GM12878 (cell line): ENCODE data around the gene MLLT3. TPM values are rescaled to one million over a fixed set of nuclear protein-coding genes. Genes with fewer than 3 reads are reported as not detected.

Source experiments
- ATAC-seq: fragments of 200-7000 bp; cut with Tn5 transposase; 3 replicates; pipeline ENCODE4 v1.9.1; 2020; ENCODE audit warnings: mild to moderate bottlenecking, moderate library complexity
- BruUV-seq: library from RNA; stranded (reverse); fragments of 400-500 nt; replicated peaks from 2 replicates; lab custom pipeline; 2021; lab: Mats Ljungman, UMichigan
- CTCF ChIA-PET: fragments of 300-600 bp; sonication (Branson Sonifier 250); formaldehyde crosslinking; extraction: SDS; loops from one replicate; lab custom pipeline; 2021; ENCODE audit warnings: inconsistent platforms; lab: Yijun Ruan, JAX
- POLR2A ChIA-PET: fragments of 350-600 bp; formaldehyde crosslinking; extraction: SDS; loops from one replicate; lab custom pipeline; 2021; ENCODE audit warnings: inconsistent platforms; lab: Charles Lee
- RAD21 ChIA-PET: fragments of 300-600 bp; sonication (Branson Sonifier 250); formaldehyde crosslinking; loops from one replicate; lab custom pipeline; 2023; ENCODE audit warnings: antibody characterized with exemption; ENCODE audit not compliant: unreplicated experiment; lab: Charles Lee
- SMC1A ChIA-PET: fragments of 300-600 bp; sonication (Branson Sonifier 250); formaldehyde crosslinking; loops from one replicate; lab custom pipeline; 2023; ENCODE audit not compliant: unreplicated experiment, uncharacterized antibody; lab: Charles Lee
- DNase-seq: peaks from one replicate; pipeline ENCODE4 v3.0.0-alpha.2; 2011; ENCODE audit warnings: low read depth, low spot score
- FAIRE-seq: peaks from 3 replicates; lab custom pipeline; 2011; peaks lifted over from hg19 to GRCh38; lab: Jason Lieb, UNC
- H2AFZ ChIP-seq: 2 replicates; pipeline ENCODE4 v1.6.0; 2011; ENCODE audit warnings: low read depth, low read length, control low read depth; ENCODE audit not compliant: control insufficient read depth
- H3K27ac ChIP-seq: 2 replicates; pipeline ENCODE4 v1.5.1; 2011; ENCODE audit warnings: control low read depth; ENCODE audit not compliant: control insufficient read depth, insufficient read depth
- H3K27me3 ChIP-seq, 2 experiments: replicated peaks in 1 of 2; 2 replicates each; pipeline versions ENCODE4 v1.6.0 to v1.6.1; 2011; ENCODE audit warnings: low read length in 1 of 2; ENCODE audit not compliant: control insufficient read depth in 2 of 2, insufficient read depth in 2 of 2
- H3K36me3 ChIP-seq, 2 experiments: 2 replicates each; pipeline ENCODE4 v1.5.1; 2011; ENCODE audit warnings: low read length in 1 of 2; ENCODE audit not compliant: control insufficient read depth in 2 of 2, insufficient read depth in 2 of 2
- H3K4me1 ChIP-seq: 2 replicates; pipeline ENCODE4 v1.6.1; 2011; ENCODE audit warnings: mild to moderate bottlenecking, low read length, moderate library complexity, mixed read lengths; ENCODE audit not compliant: control insufficient read depth, insufficient read depth
- H3K4me2 ChIP-seq: 2 replicates; pipeline ENCODE4 v1.6.0; 2011; ENCODE audit warnings: control low read depth; ENCODE audit not compliant: control insufficient read depth, insufficient read depth
- H3K4me3 ChIP-seq: fragments of 200-600 bp; sonication (generic); 2 replicates; pipeline ENCODE4 v1.5.1; 2016
- H3K79me2 ChIP-seq: 2 replicates; pipeline ENCODE4 v1.6.0; 2011; ENCODE audit warnings: low read length; ENCODE audit not compliant: control insufficient read depth, insufficient read depth
- H3K9ac ChIP-seq: 2 replicates; pipeline ENCODE4 v1.8.0; 2011; ENCODE audit warnings: low read length, control low read depth, mixed read lengths; ENCODE audit not compliant: control insufficient read depth, insufficient read depth
- H3K9me3 ChIP-seq: replicated peaks from 3 replicates; pipeline ENCODE4 v1.5.1; 2011; ENCODE audit warnings: mild to moderate bottlenecking, low read length; ENCODE audit not compliant: control insufficient read depth, insufficient read depth
- H4K20me1 ChIP-seq: 2 replicates; pipeline ENCODE4 v1.6.0; 2011; ENCODE audit not compliant: control insufficient read depth, insufficient read depth
- REST ChIP-seq: IDR thresholded peaks from 2 replicates; pipeline ENCODE4 v1.6.1; 2012; ENCODE audit warnings: mild to moderate bottlenecking, low read depth, low read length
- RUNX3 ChIP-seq: IDR thresholded peaks from 2 replicates; pipeline ENCODE4 v1.6.1; 2012; ENCODE audit warnings: low read length, inconsistent platforms
- SIN3A ChIP-seq: IDR thresholded peaks from 2 replicates; pipeline ENCODE4 v1.6.1; 2012; ENCODE audit warnings: low read depth, low read length, improper control_type of control experiment
- SMAD1 ChIP-seq: fragments of 450-650 bp; IDR thresholded peaks from 2 replicates; pipeline ENCODE4 v1.6.1; 2018; ENCODE audit warnings: mild to moderate bottlenecking, low read depth; ENCODE audit not compliant: partially characterized antibody
- SREBF1 ChIP-seq: IDR thresholded peaks from 2 replicates; pipeline ENCODE4 v1.6.1; 2012; ENCODE audit warnings: mild to moderate bottlenecking, low read length
- SUPT20H ChIP-seq: IDR thresholded peaks from 2 replicates; pipeline ENCODE4 v1.6.1; 2011; ENCODE audit warnings: low read depth, mild to moderate bottlenecking, low read length, moderate library complexity, borderline replicate concordance; ENCODE audit not compliant: control insufficient read depth
- TCF7 ChIP-seq: IDR thresholded peaks from 2 replicates; pipeline ENCODE4 v1.6.1; 2014; ENCODE audit warnings: antibody characterized with exemption, borderline replicate concordance
- WGBS: methylation state at CpG from one replicate; pipeline ENCODE4 v1.1.6; 2016; ENCODE audit warnings: low lambda C conversion rate; ENCODE audit not compliant: insufficient replicate concordance, insufficient coverage; ENCODE audit errors: missing lambda C conversion rate; 5-methylcytosine and 5-hydroxymethylcytosine counted together
- in situ Hi-C: fragments of 300-500 bp; cut with MboI; formaldehyde crosslinking; loops from 9 replicates; pipeline ENCODE4 v1.14.3; 2018; ENCODE audit warnings: mixed read lengths
- intact Hi-C: fragments of 100-400 bp; cut with micrococcal nuclease; formaldehyde crosslinking; loops from one replicate; pipeline ENCODE4 v1.14.2; 2022; ENCODE audit not compliant: unreplicated experiment
- polyA plus RNA-seq, 11 experiments: library from polyadenylated mRNA; depleted of rRNA in 4 of 11; unstranded in 6 of 11; stranded (reverse) in 5 of 11; fragments of >200 nt; fragmentation: Nextera tagmentation in 4 of 11; fragmentation: Illumina TruSeq in 1 of 11; extraction: Ambion mirVana in 4 of 11; extraction: Trizol in 1 of 11; gene quantifications; 1 replicate in 1 of 11; 2 replicates in 10 of 11; pipeline versions ENCODE4 v1.2.1 to v1.2.3, GENCODE V29; 2011 to 2016; ENCODE audit warnings: inconsistent platforms in 2 of 11, missing spikeins in 2 of 11, low read depth in 1 of 11
- total RNA-seq, 4 experiments: library from RNA; depleted of rRNA in 3 of 4; stranded (reverse); fragments of >200 nt in 3 of 4; fragmentation: Illumina TruSeq in 1 of 4; extraction: Trizol in 1 of 4; gene quantifications; 2 replicates each; pipeline versions ENCODE4 v1.2.1 to v1.2.3, GENCODE V29; 2013 to 2021
- TF ChIP-seq, protein P1 (sequence below): fragments of 450-650 bp; IDR thresholded peaks from 2 replicates; pipeline ENCODE4 v1.6.1; 2017; ENCODE audit warnings: borderline replicate concordance

MLLT3 gene
- total and polyA plus RNA-seq, 10 of the 15 experiments (the other 5 are each of a cell fraction or from before 2014, with no cell fraction given) = 17.7 to 72.3 (median 35.6) TPM

- no peak for TF ChIP-seq REST
- TF ChIP-seq, protein P1, sequence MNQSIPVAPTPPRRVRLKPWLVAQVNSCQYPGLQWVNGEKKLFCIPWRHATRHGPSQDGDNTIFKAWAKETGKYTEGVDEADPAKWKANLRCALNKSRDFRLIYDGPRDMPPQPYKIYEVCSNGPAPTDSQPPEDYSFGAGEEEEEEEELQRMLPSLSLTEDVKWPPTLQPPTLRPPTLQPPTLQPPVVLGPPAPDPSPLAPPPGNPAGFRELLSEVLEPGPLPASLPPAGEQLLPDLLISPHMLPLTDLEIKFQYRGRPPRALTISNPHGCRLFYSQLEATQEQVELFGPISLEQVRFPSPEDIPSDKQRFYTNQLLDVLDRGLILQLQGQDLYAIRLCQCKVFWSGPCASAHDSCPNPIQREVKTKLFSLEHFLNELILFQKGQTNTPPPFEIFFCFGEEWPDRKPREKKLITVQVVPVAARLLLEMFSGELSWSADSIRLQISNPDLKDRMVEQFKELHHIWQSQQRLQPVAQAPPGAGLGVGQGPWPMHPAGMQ = no peak
- no peak for TF ChIP-seq SMAD1
- TF ChIP-seq SIN3A = no peak
- no peak for TF ChIP-seq SREBF1
- TF ChIP-seq SUPT20H = no peak
- no peak for TF ChIP-seq TCF7
- no peak for TF ChIP-seq RUNX3
- 0 out of 2 replicates have a peak, but pooled peaks cover 2% of the 10 kb centered on the region for H3K4me1 ChIP-seq
- ChIA-PET SMC1A (interaction anchor here (0.9 to 1.6 kb wide), 6 partner anchors 12 to 76 kb away, joined by 3 to 5 read pairs (median 3); no protein-coding TSS in a partner anchor), RAD21 (no interaction called here), POLR2A (interaction anchor here (0.7 to 0.8 kb wide), 2 partner anchors 11 to 13 kb away, joined by 3 read pairs; no protein-coding TSS in a partner anchor), CTCF (interaction anchor here (0.7 to 1.9 kb wide), 4 partner anchors 17 to 491 kb away, joined by 3 to 6 read pairs (median 4); no protein-coding TSS in a partner anchor)
- H3K4me2 ChIP-seq = no peak overlapping the region
- DNase-seq = no peak
- ATAC-seq = no peak
- H4K20me1 ChIP-seq = no peaks in the 10 kb centered on the region
- H3K27me3 ChIP-seq = no peaks in the 10 kb centered on the region
- no peak overlapping the region for H2AFZ ChIP-seq
- no TSS peak for BruUV-seq
- no peak overlapping the region for H3K27ac ChIP-seq
- peaks cover 21% of the 10 kb centered on the region for H3K79me2 ChIP-seq
- no peak overlapping the region for H3K9ac ChIP-seq
- H3K4me3 ChIP-seq = no peak overlapping the region
- H3K9me3 ChIP-seq = no peaks in the 10 kb centered on the region
- in situ Hi-C loops = no loop called here
- intact Hi-C loops = no loop called here
- no peak for FAIRE-seq
- H3K36me3 ChIP-seq = no peaks in the 10 kb centered on the region
- WGBS = 86% methylated on average over 11 of the region's 11 CpGs
These were observed 116.0 kb downstream of the MLLT3 start for GRCh38 chr9:20506099-20506900.
